Uterus (tissue), 4 donors: ENCODE results near the gene CHD2. TPM values are rescaled to one million over a fixed set of nuclear protein-coding genes. Genes with fewer than 3 reads are reported as not detected.
A peak's percentile ranks its signal among the peaks of the same experiment; 100 is the strongest.

Experiments
- DNase-seq, 2 donors: peaks; one replicate each; pipeline ENCODE4 v3.0.0-alpha.2; 2019 to 2020
- H3K27ac ChIP-seq, 2 donors: fragments of 200-600 bp; sonication (generic); 1 replicate in 1 of 2; 2 replicates in 1 of 2; pipeline ENCODE4 v1.5.1; 2016 to 2018
- H3K27me3 ChIP-seq, 2 donors: fragments of 200-600 bp; sonication (generic); one replicate each; pipeline ENCODE4 v1.5.1; 2018 to 2019; ENCODE audit warnings: control low read depth in 1 of 2
- H3K36me3 ChIP-seq, 2 donors: fragments of 200-600 bp; sonication (generic); one replicate each; pipeline ENCODE4 v1.5.1; 2019; ENCODE audit warnings: control low read depth in 1 of 2
- H3K4me1 ChIP-seq, 2 donors: fragments of 200-600 bp; sonication (generic); one replicate each; pipeline ENCODE4 v1.5.1; 2018 to 2019; ENCODE audit warnings: control low read depth in 1 of 2
- H3K4me3 ChIP-seq, 2 donors: fragments of 200-600 bp; sonication (generic); 1 replicate in 1 of 2; 2 replicates in 1 of 2; pipeline ENCODE4 v1.5.1; 2018 to 2019; ENCODE audit warnings: mild to moderate bottlenecking in 1 of 2
- H3K9me3 ChIP-seq, 2 donors: fragments of 200-600 bp; sonication (generic); one replicate each; pipeline ENCODE4 v1.5.1; 2019; ENCODE audit warnings: control low read depth in 1 of 2
- POLR2A ChIP-seq, 2 donors: fragments of 450-650 bp; IDR thresholded peaks; one replicate each; pipeline ENCODE4 v1.6.1; 2016; ENCODE audit warnings: antibody characterized with exemption in 2 of 2, mild to moderate bottlenecking in 1 of 2, moderate library complexity in 1 of 2
- intact Hi-C: fragments of 100-400 bp; cut with DNase I; formaldehyde crosslinking; loops from one replicate; pipeline ENCODE4 v1.15.1; 2023; ENCODE audit warnings: low total_unique reads
- total RNA-seq, 4 donors: library from RNA; depleted of rRNA in 3 of 4; stranded (reverse); fragments of >200 nt in 3 of 4; gene quantifications; one replicate each; pipeline versions ENCODE4 v1.1.0 to v1.2.4, GENCODE V29; 2014 to 2023
- TF ChIP-seq, protein P1 (sequence below), 4 experiments: fragments of 200-600 bp in 2 of 4; fragments of 450-650 bp in 2 of 4; sonication (generic) in 2 of 4; IDR thresholded peaks; one replicate each; pipeline ENCODE4 v1.5.1; 2016 to 2019; ENCODE audit warnings: antibody characterized with exemption in 4 of 4, mild to moderate bottlenecking in 2 of 4, moderate library complexity in 1 of 4
- donor health status: DM: yes; HTN: yes; CAD: no.

CHD2 gene
- total RNA-seq, 4 donors from 2014 or later: 71.0 to 166 (median 152) TPM

DNA sequence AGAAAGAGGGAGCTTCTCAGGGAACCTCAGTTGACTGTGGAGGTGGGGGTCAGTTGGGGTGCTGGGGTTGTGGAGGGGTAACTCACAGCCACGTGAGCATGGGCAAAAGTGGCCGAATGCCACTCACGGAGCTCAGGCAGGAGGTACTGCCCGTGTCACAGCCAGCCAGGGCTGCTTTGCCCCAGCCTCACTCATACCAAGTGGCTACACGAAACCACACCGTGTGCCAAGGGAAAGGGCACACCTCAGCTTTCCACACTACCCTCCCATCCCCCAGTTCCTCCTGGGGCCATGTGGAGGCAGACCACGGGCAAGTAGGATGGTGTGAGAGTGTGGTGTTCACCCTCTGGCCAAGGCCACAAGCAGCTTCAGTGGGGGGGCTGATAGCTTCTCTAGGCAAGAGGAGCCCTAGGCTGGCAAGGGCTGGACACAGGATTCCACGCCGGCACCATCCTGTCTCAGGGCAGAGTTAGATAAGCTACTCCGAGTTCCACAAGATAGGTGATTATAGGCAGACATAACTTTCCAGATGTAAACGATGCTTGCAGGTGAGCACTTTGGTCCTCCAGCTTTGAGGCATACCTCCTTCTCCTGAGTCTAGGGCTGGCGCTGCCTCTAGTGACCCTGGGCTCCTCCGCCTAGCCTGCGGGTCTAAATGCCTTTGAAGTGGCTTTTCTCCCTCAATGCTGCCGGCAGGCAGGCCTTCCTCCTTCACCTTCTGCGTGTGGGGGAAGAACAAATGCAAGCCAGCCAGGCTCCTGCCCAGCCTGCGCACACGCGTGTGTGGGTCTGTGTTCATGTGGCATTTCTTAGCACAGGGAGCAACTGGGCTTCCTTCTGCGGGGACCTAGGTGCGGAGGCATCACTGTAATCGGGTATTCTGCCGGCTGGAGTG is 163.9 kb downstream of the CHD2 start:
- intact Hi-C loops: no loop called here
- Histone ChIP-seq H3K36me3 (no peaks in the 10 kb centered on the region), H3K4me1 (peaks cover 0 to 7% of the 10 kb centered on the region in 2 donors), H3K9me3 (no peaks in the 10 kb centered on the region), H3K27ac (peak overlapping the region; percentile 52 to 67), H3K27me3 (no peaks in the 10 kb centered on the region), H3K4me3 (no peak overlapping the region)
- no peak for TF ChIP-seq POLR2A (IDR thresholded peaks at IDR 0.05)
- TF ChIP-seq, protein P1, sequence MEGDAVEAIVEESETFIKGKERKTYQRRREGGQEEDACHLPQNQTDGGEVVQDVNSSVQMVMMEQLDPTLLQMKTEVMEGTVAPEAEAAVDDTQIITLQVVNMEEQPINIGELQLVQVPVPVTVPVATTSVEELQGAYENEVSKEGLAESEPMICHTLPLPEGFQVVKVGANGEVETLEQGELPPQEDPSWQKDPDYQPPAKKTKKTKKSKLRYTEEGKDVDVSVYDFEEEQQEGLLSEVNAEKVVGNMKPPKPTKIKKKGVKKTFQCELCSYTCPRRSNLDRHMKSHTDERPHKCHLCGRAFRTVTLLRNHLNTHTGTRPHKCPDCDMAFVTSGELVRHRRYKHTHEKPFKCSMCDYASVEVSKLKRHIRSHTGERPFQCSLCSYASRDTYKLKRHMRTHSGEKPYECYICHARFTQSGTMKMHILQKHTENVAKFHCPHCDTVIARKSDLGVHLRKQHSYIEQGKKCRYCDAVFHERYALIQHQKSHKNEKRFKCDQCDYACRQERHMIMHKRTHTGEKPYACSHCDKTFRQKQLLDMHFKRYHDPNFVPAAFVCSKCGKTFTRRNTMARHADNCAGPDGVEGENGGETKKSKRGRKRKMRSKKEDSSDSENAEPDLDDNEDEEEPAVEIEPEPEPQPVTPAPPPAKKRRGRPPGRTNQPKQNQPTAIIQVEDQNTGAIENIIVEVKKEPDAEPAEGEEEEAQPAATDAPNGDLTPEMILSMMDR (IDR thresholded peaks at IDR 0.05): no peak
- no peak for DNase-seq

DNA sequence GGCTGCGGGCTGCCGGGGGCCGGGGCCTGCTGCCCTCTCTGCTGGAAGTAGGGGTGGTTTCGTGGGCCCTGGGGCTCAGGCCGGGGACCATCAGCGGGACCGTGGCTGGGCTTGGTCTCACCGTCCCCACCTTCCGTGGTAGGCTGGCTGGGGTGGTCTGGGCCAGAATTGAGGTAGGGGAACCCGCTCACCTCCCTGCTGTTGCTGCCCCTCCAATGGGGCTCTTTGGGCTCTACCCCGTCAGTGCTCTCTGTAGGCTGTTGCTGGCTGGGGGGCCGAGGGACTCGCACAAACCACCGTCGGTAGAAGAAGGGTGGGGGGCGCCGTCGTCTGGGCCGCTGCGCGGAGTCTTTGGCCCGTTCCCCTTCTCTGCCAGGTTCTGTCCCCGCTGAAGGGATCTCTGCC is 165.5 kb downstream of the CHD2 start:
- DNase-seq: no peak
- Histone ChIP-seq H3K4me3 (no peak overlapping the region), H3K4me1 (peaks cover 0 to 7% of the 10 kb centered on the region in 2 donors), H3K36me3 (no peaks in the 10 kb centered on the region), H3K27ac (peak overlapping the region; percentile 4 to 67), H3K9me3 (no peaks in the 10 kb centered on the region), H3K27me3 (no peaks in the 10 kb centered on the region)
- intact Hi-C loops: no loop called here
- no peak for TF ChIP-seq POLR2A (IDR thresholded peaks at IDR 0.05)
- TF ChIP-seq, protein P1 (IDR thresholded peaks at IDR 0.05): no peak

DNA sequence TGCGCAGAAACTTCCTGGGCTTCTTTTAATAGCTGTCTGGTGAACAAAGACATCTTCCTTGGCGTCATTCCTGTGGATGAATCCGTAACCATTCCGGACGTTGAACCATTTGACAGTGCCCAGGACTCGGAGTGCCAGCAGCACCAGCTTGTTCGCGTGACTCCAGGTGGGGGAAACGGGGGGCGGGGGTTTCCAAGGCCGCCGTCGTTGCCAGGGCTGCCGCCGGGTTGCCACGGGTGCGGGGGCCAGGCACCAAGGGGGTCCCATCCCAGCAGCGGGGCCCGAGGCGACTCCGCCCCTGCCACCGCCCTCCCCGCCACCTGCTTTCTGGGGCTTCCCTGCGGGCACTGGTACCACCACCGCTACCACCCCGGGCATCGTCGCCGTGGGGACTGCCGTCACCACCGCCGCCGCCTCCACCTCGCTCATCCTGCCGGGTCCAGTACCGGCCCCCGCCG is 166.1 kb downstream of the CHD2 start:
- intact Hi-C loops: no loop called here
- no peak for DNase-seq
- peaks cover 0 to 7% of the 10 kb centered on the region in 2 donors for H3K4me1 ChIP-seq
- H3K27me3 ChIP-seq: no peaks in the 10 kb centered on the region
- TF ChIP-seq POLR2A (IDR thresholded peaks at IDR 0.05): no peak
- TF ChIP-seq, protein P1 (IDR thresholded peaks at IDR 0.05): no peak
- H3K4me3 ChIP-seq: no peak overlapping the region
- H3K36me3 ChIP-seq: no peaks in the 10 kb centered on the region
- no peaks in the 10 kb centered on the region for H3K9me3 ChIP-seq
- peak overlapping the region; percentile 27 to 67 for H3K27ac ChIP-seq

DNA sequence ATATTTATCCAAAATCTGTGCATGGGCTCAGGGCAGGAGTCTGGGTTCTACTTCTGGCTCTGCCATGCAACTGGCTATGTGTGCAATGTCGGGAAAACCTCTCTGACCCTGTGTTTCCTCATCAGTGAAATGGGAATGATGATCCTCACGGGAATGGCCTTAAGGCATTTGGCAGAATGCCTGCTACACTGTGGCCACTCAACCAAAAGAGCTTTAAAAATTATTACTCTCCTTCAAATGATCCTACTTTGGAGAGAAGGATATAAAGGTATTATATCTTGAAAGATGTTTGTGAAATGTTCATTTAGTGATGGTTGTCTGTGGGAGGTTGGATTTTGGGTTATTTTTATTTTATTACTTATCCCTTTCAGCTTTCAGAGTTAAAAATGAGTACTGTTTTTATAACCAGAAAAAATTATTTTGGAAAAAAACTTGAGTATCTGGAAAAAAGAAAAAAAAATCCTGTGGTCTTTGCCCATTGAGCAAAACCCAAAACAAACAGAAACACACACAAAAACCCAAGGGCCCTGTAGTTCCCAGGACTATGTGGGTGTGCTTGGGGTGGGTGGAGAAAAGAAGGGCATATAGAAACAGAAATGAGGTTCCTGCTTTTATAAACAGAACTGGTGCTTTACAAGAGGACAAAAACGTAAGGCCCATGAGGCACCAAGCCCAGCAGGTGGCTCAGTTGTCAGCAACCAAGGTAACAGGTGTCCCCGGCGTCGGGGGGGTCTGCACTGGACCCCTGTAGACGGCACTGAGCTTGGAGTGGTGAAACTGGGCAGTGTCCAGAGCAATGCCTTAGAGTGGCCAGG is 166.9 kb downstream of the CHD2 start:
- H3K9me3 ChIP-seq: no peaks in the 10 kb centered on the region
- no peaks in the 10 kb centered on the region for H3K36me3 ChIP-seq
- peaks cover 0 to 7% of the 10 kb centered on the region in 2 donors for H3K4me1 ChIP-seq
- peak overlapping the region; percentile 27 to 67 for H3K27ac ChIP-seq
- no peak overlapping the region for H3K4me3 ChIP-seq
- intact Hi-C loops: no loop called here
- DNase-seq: no peak
- TF ChIP-seq, protein P1 (IDR thresholded peaks at IDR 0.05): no peak
- TF ChIP-seq POLR2A (IDR thresholded peaks at IDR 0.05): no peak
- H3K27me3 ChIP-seq: no peaks in the 10 kb centered on the region
